GM23338 (cell line): ENCODE results near the gene PGPEP1.

Experiments used
- CREB1 ChIP-seq: fragments of 250-450 bp; sonication (Bioruptor Pico); IDR thresholded peaks from 2 replicates; pipeline ENCODE4 v1.5.0; 2020; ENCODE audit warnings: low read depth, mild to moderate bottlenecking, moderate library complexity
- CTCF ChIP-seq, 2 experiments: fragments of 200-600 bp in 1 of 2; sonication (generic) in 1 of 2; conservative IDR thresholded peaks; 2 replicates each; pipeline versions ENCODE4 v1.5.1 to v1.6.1; 2016 to 2017; ENCODE audit warnings: antibody characterized with exemption in 2 of 2, low read depth in 2 of 2, mild to moderate bottlenecking in 2 of 2, moderate library complexity in 1 of 2
- ETS1 ChIP-seq: IDR thresholded peaks from 2 replicates; pipeline ENCODE4 v1.6.1; 2016; ENCODE audit warnings: antibody characterized with exemption
- EZH2 ChIP-seq: fragments of 200-600 bp; sonication (generic); IDR thresholded peaks from one replicate; pipeline ENCODE4 v1.8.0; 2017; ENCODE audit warnings: antibody characterized with exemption, mild to moderate bottlenecking, low read depth; ENCODE audit not compliant: unreplicated experiment
- EZH2phosphoT487 ChIP-seq: fragments of 200-600 bp; sonication (generic); IDR thresholded peaks from one replicate; pipeline ENCODE4 v1.8.1; 2018; ENCODE audit warnings: antibody characterized with exemption; ENCODE audit not compliant: unreplicated experiment
- JUNB ChIP-seq: IDR thresholded peaks from one replicate; pipeline ENCODE4 v1.6.1; 2016; ENCODE audit warnings: antibody characterized with exemption; ENCODE audit not compliant: unreplicated experiment
- NANOG ChIP-seq: IDR thresholded peaks from 2 replicates; pipeline ENCODE4 v1.6.1; 2016; ENCODE audit warnings: antibody characterized with exemption, borderline replicate concordance
- POLR2AphosphoS5 ChIP-seq: IDR thresholded peaks from 2 replicates; pipeline ENCODE4 v1.6.1; 2016; ENCODE audit warnings: antibody characterized with exemption, low read depth
- REST ChIP-seq: IDR thresholded peaks from one replicate; pipeline ENCODE4 v1.6.1; 2018; ENCODE audit warnings: antibody characterized with exemption; ENCODE audit not compliant: unreplicated experiment
- STAT1 ChIP-seq: IDR thresholded peaks from one replicate; pipeline ENCODE4 v1.6.1; 2016; ENCODE audit warnings: antibody characterized with exemption; ENCODE audit not compliant: unreplicated experiment
- ZNF114 ChIP-seq: fragments of 250-450 bp; sonication (Bioruptor Pico); IDR thresholded peaks from 2 replicates; pipeline ENCODE4 v1.5.0; 2020; ENCODE audit warnings: mild to moderate bottlenecking, moderate library complexity

DNA sequence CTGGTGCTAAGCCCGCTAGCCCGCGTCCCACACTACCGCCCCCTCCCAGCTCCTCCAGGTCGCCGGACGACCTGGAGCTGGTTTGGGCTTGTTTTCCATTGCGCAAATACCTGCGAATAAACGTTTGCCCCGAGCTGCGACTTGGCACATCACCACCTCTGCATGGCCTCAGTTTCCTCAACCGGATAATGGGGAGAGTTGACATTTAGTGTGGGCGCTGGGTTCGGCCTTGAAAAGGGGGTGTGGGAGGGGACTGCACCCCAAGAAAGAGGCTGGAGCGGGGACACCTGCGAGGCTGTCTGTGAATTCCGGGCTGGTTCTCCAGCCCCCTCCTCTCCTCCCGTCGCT, 48.0 kb upstream of the PGPEP1 start:
- TF ChIP-seq EZH2 (no peak), POLR2AphosphoS5 (no peak), CTCF (conservative IDR thresholded peaks at IDR 0.05; ENCODE audit: low read depth in 2 of 2) (no peak), CREB1 (CRISPR knock-in tag) (no peak), EZH2phosphoT487 (no peak), REST (no peak), STAT1 (no peak), JUNB (no peak), NANOG (no peak), ETS1 (no peak), ZNF114 (no peak)
